NCI-H748 treated with DMSO at 0.1 percent for 48 hours (cell line): Measurements from ENCODE around the gene MORC2.

ENCODE experiments used
- DNase-seq: peaks from one replicate; lab custom pipeline; 2025; lab: John Stamatoyannopoulos, UW

Gene MORC2

DNA sequence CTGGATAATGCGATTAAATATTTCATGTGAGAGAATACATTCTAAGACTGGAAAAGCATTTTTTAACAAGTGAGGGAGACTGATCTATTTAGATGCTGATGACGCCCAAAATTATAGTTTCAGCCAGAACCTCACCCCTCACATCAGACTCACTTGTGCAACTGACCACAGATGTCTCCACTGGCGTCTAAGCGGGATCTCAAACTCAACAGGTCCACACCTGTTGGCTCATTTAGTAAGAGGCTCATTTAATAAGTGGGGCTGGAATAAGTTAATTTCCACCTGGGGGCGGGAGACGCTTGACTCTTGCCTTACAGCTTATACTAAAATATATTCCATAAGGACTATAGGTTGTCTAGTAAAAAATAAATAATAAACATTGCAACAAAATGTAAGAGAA, 47.5 kb downstream of the MORC2 start:
- DNase-seq: no peak

DNA sequence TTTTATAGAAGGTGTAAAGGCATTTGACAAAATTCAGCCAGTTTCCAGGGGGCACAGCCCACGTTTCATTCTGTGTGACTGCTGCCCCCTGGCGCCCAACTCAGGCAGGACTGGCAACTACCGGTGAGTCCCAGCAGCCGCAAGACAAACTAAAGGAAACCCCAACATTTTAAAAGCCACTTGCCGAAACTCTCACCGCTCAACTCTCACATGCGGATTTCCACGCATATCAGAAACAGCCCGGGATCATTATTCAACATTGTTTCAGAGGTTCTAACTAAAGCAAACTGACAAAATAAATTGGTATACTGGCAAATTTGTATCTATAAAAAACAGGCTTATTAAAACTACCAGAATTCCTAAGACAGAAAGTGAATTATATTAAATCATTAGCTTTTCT, 48.2 kb downstream of the MORC2 start:
- DNase-seq: no peak

GRCh38 chr22:30919973-30920372, 48.6 kb downstream of the MORC2 start:
- DNase-seq: no peak

DNA sequence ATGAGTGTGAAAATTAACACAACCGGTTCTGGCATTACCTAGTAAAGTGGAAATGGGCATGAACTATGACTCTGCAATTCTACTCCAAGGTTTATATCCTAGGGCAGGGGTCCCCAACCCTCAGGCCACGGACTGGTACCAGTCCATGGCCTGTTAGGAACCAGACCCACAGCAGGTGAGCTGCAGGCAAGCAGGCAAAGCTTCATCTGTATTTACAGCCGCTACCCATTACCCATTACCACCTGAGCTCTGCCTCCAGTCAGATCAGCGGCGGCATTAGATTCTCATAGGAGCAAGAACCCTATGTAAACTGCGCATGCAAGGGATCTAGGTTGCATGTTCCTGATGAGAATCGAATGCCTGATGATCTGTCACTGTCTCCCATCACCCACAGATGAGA, 49.8 kb downstream of the MORC2 start:
- no peak for DNase-seq

DNA sequence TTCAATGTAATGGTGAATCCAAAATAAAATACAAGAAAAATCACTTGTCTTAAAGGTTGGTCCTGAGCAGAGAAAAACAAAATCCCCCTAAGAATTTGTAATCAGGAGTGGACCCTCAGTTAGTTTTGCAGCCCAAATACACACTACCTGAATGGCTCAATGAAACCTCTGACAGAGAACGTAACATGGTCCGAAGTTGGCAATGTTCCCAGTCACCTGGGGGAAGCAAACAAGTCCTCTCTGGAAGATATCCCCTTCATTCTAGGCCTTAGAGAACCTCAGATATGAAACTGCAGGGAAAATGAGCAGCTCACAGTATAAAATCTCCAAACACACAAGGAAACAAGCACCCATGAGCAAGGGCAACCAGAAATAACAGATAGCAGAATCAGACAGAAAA, 58.2 kb downstream of the MORC2 start:
- DNase-seq: no peak

DNA sequence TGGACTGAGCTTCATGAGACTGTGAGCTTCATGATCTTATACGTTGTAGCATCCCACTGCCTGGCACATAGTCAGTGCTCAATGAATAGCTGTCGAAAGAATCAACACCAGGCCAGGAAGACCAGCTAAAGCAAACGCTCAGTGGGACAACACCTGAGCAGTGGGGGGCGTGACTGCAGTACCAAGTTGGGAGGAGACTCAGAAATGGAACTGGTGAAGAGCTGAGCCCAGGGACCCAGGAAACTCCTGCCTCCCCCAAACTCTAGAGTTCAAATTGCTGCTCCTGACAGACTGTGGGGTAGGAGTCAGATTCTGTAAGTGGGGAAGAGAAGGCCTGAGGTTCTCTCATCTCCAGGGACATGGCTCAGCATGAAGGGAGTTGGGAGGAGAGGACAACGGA, 59.3 kb downstream of the MORC2 start:
- DNase-seq: no peak

DNA sequence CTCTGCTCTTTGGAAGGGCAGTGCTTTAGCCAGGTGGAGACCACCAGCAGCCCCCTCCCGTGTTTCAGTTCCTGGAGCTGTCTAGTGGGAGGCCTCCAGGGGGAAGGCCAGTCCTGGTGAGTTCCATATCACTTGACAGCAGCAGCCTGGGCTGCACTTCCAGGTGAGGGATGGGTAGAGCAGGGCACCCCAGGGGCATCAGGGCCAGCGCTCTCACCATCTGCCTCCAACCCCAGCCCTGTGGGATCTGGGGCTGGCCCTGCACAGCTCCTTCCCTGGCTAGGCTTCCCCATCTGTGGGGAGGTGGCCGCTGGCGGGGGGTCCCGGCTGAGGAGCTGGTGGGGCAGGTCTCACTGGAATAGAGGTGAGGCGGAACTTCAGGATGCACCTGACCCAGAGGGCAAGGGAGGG, 60.5 kb downstream of the MORC2 start:
- no peak for DNase-seq

DNA sequence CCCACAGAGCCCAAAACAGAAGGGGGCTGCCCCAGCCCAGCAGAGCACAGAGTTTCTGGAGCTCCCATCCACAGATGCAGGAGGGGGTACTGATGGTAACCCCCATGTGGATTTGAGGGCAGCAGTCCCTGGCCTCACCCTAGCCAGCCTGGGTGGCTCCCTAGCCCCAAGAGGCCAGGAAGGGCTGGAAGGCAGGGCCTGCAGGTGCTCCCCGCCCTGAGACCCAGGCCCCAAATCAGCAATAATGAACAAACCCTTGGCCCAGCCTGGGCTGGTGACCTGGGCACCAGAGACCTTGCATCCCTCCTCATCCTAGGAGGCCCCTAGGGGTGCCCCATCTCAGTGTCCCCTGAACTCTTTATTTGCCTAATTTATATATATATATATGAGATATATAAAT, 61.6 kb downstream of the MORC2 start:
- no peak for DNase-seq

DNA sequence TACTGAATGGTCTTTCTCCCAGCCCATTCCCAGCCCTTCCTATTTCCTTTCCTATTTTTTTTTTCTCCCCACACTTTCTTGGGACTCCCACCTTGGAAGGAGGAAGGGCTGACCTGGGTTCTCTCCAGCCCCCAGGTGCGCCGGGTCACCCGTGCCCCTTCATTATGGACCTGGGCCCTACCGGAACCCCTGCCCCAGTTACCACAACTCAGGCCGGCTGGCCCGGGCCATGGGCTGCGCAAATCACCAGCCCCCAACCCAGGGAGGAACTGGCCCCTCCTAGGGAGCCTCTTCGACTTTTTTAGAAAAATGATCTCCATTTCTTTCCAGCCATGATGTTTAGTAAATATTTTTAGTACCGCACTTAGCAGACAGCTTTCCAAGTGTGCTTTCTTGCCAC, 62.2 kb downstream of the MORC2 start:
- no peak for DNase-seq

GRCh38 chr22:30905696-30906341, 62.8 kb downstream of the MORC2 start:
- no peak for DNase-seq

DNA sequence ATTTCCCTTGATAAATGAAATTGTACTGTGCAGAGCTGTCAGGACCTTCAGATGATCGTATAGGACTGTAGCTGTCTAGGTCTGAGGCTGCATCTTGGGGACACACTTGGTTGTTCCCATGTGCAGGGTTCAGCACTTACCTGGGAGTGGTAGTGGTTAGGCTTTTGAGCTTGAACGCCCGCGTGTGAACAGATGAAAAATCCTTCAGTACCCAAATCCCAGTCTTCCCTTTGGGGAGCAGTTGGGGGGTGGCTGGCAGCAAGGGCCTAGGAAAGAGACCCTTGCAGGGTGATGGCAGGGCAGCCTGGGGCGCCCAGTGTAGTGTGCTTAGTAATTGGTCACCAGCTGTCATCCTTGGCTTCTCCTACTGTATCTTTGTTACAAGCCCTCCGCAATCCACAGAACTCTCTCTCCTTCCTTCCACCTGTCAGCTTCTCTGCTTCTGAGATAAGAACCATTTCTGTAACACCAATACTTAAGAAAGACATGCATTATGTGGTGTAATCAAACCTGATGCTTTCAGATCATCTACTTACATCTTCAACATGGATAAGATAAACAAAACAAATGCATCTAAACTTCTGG, 64.6 kb downstream of the MORC2 start:
- DNase-seq: no peak

GRCh38 chr22:30902496-30903357, 65.8 kb downstream of the MORC2 start:
- no peak for DNase-seq

DNA sequence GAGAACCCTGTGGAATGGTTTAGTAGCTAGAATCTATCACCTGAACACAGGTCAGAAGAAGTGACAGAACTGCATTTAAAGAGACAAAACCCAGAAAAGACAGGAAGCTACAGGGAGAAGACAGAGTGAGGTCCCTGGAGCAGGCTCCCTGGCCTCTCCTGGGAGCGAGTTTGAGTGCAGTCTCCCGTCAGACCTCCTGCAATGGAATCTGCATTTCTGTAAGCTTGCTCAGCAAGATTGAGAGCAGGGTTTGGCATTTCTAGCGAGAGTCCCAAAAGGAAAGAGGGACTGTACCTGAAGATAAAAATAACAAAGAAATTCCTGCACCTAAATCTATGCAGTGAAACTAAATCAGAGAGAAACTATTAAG, 74.2 kb downstream of the MORC2 start:
- DNase-seq: no peak

- no peak for DNase-seq
Measured at GRCh38 chr22:30893434-30894370, 74.9 kb downstream of the MORC2 start.

- no peak for DNase-seq
Measured at GRCh38 chr22:30892731-30893221, 75.8 kb downstream of the MORC2 start.

DNA sequence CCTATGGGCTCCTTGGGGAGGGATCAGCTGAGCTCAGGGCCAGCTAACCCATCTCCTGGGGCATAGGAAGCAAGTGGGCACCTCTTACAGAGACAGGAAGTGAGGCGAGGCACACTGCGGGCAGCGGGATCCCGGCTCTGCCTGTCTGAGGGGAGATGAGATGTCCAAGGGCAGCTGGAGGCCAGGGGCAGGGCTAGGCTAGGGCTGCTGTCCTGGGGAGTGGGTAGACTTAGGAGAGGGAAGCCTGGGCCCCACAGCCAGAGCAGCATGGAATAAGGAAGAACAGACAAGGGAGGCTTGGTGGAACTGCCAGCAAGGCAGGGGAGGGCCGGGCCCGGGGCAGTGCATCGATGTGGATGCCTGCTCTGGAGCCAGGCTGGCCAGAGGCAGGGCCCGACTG, 76.3 kb downstream of the MORC2 start:
- no peak for DNase-seq

DNA sequence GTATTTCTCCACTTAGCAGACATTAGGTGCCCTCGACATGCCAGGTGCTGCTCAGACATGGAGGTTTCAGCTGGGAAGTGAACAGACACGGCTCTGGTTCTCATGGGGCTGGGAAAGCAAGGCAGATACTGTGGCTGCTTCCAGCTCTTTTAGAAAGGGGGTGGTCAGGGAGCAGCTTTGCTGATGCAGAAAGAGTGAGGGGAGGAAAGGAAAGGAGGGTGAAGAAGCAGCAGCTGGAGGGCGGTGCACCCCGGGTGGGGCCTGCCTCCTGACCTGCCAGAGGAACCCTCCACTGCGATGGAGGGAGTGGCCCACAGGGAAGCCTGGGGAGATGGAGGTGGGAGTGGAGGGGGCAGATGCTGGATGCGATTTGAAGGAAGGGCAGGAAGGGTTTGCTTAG, 76.8 kb downstream of the MORC2 start:
- DNase-seq: no peak

GRCh38 chr22:30891443-30891755, 77.2 kb downstream of the MORC2 start:
- no peak for DNase-seq

GRCh38 chr22:30890686-30891442, 77.7 kb downstream of the MORC2 start:
- no peak for DNase-seq

- DNase-seq: no peak
Measured at GRCh38 chr22:30889996-30890480, 78.5 kb downstream of the MORC2 start.

- no peak for DNase-seq
Measured at GRCh38 chr22:30889268-30889995, 79.1 kb downstream of the MORC2 start.
